HepG2 (cell line): ENCODE data around the gene UBE2N. TPM values are rescaled to one million over a fixed set of nuclear protein-coding genes. Genes with fewer than 3 reads are reported as not detected.

ENCODE experiments used
- BATF2 ChIP-seq: sonication (generic); formaldehyde crosslinking; IDR thresholded peaks from 2 replicates; pipeline ENCODE4 v1.8.0; 2022; ENCODE audit warnings: mild to moderate bottlenecking, missing genetic modification reagents, moderate library complexity
- DMAP1 ChIP-seq: IDR thresholded peaks from 2 replicates; pipeline ENCODE4 v1.6.1; 2016
- GABPB1 ChIP-seq: IDR thresholded peaks from 2 replicates; pipeline ENCODE4 v1.6.1; 2016; ENCODE audit warnings: mild to moderate bottlenecking, missing genetic modification reagents, moderate library complexity, missing compliant biosample characterization
- GPN1 ChIP-seq: sonication (generic); formaldehyde crosslinking; IDR thresholded peaks from 2 replicates; pipeline ENCODE4 v1.5.1; 2020; ENCODE audit warnings: missing genetic modification reagents, borderline replicate concordance
- HHEX ChIP-seq: IDR thresholded peaks from 2 replicates; pipeline ENCODE4 v1.6.1; 2016; ENCODE audit warnings: control low read depth
- MTF1 ChIP-seq: sonication (generic); formaldehyde crosslinking; IDR thresholded peaks from 2 replicates; pipeline ENCODE4 v1.5.0; 2020; ENCODE audit warnings: missing genetic modification reagents
- PAWR ChIP-seq: sonication (generic); formaldehyde crosslinking; IDR thresholded peaks from 2 replicates; pipeline ENCODE4 v1.4.0; 2020; ENCODE audit warnings: missing genetic modification reagents, mild to moderate bottlenecking, borderline replicate concordance
- POLR2AphosphoS2 ChIP-seq: IDR thresholded peaks from 2 replicates; pipeline ENCODE4 v1.6.1; 2011; ENCODE audit warnings: low read depth, low read length, improper control_type of control experiment
- PRDM10 ChIP-seq: sonication (generic); formaldehyde crosslinking; IDR thresholded peaks from 2 replicates; pipeline ENCODE4 v1.4.0; 2020; ENCODE audit warnings: low read depth, missing genetic modification reagents
- SP140L ChIP-seq: sonication (generic); formaldehyde crosslinking; IDR thresholded peaks from 2 replicates; pipeline ENCODE4 v1.4.0; 2020; ENCODE audit warnings: missing genetic modification reagents, borderline replicate concordance
- SRSF9 ChIP-seq: fragments of 200-400 bp; formaldehyde crosslinking; IDR thresholded peaks from 2 replicates; pipeline ENCODE4 v1.6.1; 2018; ENCODE audit warnings: borderline replicate concordance, mild to moderate bottlenecking, low read depth, low read length; ENCODE audit not compliant: insufficient read depth, poor library complexity, severe bottlenecking
- ZNF138 ChIP-seq: sonication (generic); formaldehyde crosslinking; IDR thresholded peaks from 2 replicates; pipeline ENCODE4 v1.5.0; 2020; ENCODE audit warnings: mild to moderate bottlenecking, low read depth, missing genetic modification reagents
- ZNF280D ChIP-seq: sonication (generic); formaldehyde crosslinking; IDR thresholded peaks from 2 replicates; pipeline ENCODE4 v1.5.1; 2020; ENCODE audit warnings: mild to moderate bottlenecking, missing genetic modification reagents
- ZNF333 ChIP-seq: sonication (generic); formaldehyde crosslinking; IDR thresholded peaks from 2 replicates; pipeline ENCODE4 v1.4.0; 2020; ENCODE audit warnings: mild to moderate bottlenecking, missing genetic modification reagents, borderline replicate concordance
- ZNF615 ChIP-seq: sonication (generic); formaldehyde crosslinking; IDR thresholded peaks from 2 replicates; pipeline ENCODE4 v1.5.0; 2020; ENCODE audit warnings: mild to moderate bottlenecking, missing genetic modification reagents, borderline replicate concordance
- ZNF670 ChIP-seq: sonication (generic); formaldehyde crosslinking; IDR thresholded peaks from 2 replicates; pipeline ENCODE4 v1.8.0; 2022; ENCODE audit warnings: mild to moderate bottlenecking, missing genetic modification reagents, borderline replicate concordance
- ZNF768 ChIP-seq: sonication (generic); formaldehyde crosslinking; IDR thresholded peaks from 2 replicates; pipeline ENCODE4 v1.4.0; 2020; ENCODE audit warnings: missing genetic modification reagents
- ZSCAN5A ChIP-seq: sonication (generic); formaldehyde crosslinking; IDR thresholded peaks from 2 replicates; pipeline ENCODE4 v1.8.0; 2022; ENCODE audit warnings: mild to moderate bottlenecking, missing genetic modification reagents, borderline replicate concordance
- ZUFSP ChIP-seq: sonication (generic); formaldehyde crosslinking; IDR thresholded peaks from 2 replicates; pipeline ENCODE4 v1.9.0; 2021; ENCODE audit warnings: missing genetic modification reagents, mild to moderate bottlenecking, borderline replicate concordance
- polyA plus RNA-seq, 8 experiments: library from polyadenylated mRNA; depleted of rRNA in 3 of 8; stranded (reverse) in 7 of 8; unstranded in 1 of 8; fragments of >200 nt; fragmentation: Illumina TruSeq in 4 of 8; extraction: Trizol in 4 of 8; gene quantifications; 2 replicates each; pipeline versions ENCODE4 v1.2.1 to v1.2.3, GENCODE V29; 2011 to 2016; ENCODE audit warnings: low read depth in 4 of 8, missing spikeins in 1 of 8, mixed read lengths in 1 of 8; ENCODE audit not compliant: insufficient read depth in 1 of 8
- total RNA-seq, 5 experiments: library from RNA; depleted of rRNA; stranded (reverse); fragments of >200 nt; fragmentation: Illumina TruSeq; extraction: Trizol; gene quantifications; 2 replicates each; pipeline ENCODE4 v1.2.3, GENCODE V29; 2016; ENCODE audit warnings: low read depth in 1 of 5

UBE2N gene
- total and polyA plus RNA-seq, 2 of the 13 experiments (the other 11 are each of a cell fraction or from before 2014, with no cell fraction given), result 188 to 197 TPM

GRCh38 chr12:93441081-93441616 is 598 bp downstream of the UBE2N start (continued):
- TF ChIP-seq ZNF615, result no peak
- no peak for TF ChIP-seq PAWR (CRISPR knock-in tag)
- no peak for TF ChIP-seq GPN1 (CRISPR knock-in tag)
- TF ChIP-seq HHEX (CRISPR knock-in tag), result no peak
- no peak for TF ChIP-seq ZNF768
- TF ChIP-seq GABPB1, result no peak
- TF ChIP-seq POLR2AphosphoS2, result no peak
- no peak for TF ChIP-seq ZNF280D
- no peak for TF ChIP-seq PRDM10
- no peak for TF ChIP-seq MTF1 (CRISPR knock-in tag)
- TF ChIP-seq ZSCAN5A, result no peak
- TF ChIP-seq BATF2 (CRISPR knock-in tag), result peak; percentile 18; the same call in 1 of the 2 replicates
- TF ChIP-seq SRSF9, result no peak
- 0 out of 2 replicates have a peak, but pooled peaks have one; percentile 4 for TF ChIP-seq DMAP1 (CRISPR knock-in tag)
- TF ChIP-seq ZNF333 (CRISPR knock-in tag), result no peak
- no peak for TF ChIP-seq ZUFSP (CRISPR knock-in tag)
- TF ChIP-seq ZNF138 (CRISPR knock-in tag), result 0 out of 2 replicates have a peak, but pooled peaks have one; percentile 19
- no peak for TF ChIP-seq SP140L (CRISPR knock-in tag)
- peak; percentile 5; the same call in 1 of the 2 replicates for TF ChIP-seq ZNF670
